ENCODE measurements around the gene QPCT.

- TF ChIP-seq GRHL2 (CRISPR knock-in tag; IDR thresholded peaks at IDR 0.05; ENCODE audit: insufficient replicate concordance, severe bottlenecking) (no peak), GABPB1 (CRISPR knock-in tag; IDR thresholded peaks at IDR 0.05) (no peak), CBFB (CRISPR knock-in tag; IDR thresholded peaks at IDR 0.05; ENCODE audit: low read depth) (no peak), FOXP4 (CRISPR knock-in tag; IDR thresholded peaks at IDR 0.05) (no peak), ZNF532 (CRISPR knock-in tag; IDR thresholded peaks at IDR 0.05; ENCODE audit: borderline replicate concordance) (no peak), MXD4 (CRISPR knock-in tag; IDR thresholded peaks at IDR 0.05; ENCODE audit: borderline replicate concordance) (no peak), TEAD4 (CRISPR knock-in tag; IDR thresholded peaks at IDR 0.05) (no peak), JUN (CRISPR knock-in tag; IDR thresholded peaks at IDR 0.05) (no peak)
- TF ChIP-seq, protein P1, sequence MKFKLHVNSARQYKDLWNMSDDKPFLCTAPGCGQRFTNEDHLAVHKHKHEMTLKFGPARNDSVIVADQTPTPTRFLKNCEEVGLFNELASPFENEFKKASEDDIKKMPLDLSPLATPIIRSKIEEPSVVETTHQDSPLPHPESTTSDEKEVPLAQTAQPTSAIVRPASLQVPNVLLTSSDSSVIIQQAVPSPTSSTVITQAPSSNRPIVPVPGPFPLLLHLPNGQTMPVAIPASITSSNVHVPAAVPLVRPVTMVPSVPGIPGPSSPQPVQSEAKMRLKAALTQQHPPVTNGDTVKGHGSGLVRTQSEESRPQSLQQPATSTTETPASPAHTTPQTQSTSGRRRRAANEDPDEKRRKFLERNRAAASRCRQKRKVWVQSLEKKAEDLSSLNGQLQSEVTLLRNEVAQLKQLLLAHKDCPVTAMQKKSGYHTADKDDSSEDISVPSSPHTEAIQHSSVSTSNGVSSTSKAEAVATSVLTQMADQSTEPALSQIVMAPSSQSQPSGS (CRISPR knock-in tag; IDR thresholded peaks at IDR 0.05; ENCODE audit: borderline replicate concordance, low read depth), result no peak
Observed at GRCh38 chr2:37367310-37367709, 22.9 kb downstream of the QPCT start.
